OCI-LY3 (cell line): ENCODE measurements around the gene RANBP1.

Source experiments
- CTCF ChIP-seq: fragments of 200-600, 300-600 bp; sonication (generic); IDR thresholded peaks from 2 replicates; pipeline ENCODE4 v1.5.1; 2014; ENCODE audit warnings: antibody characterized with exemption, low read length, low read depth
- EZH2phosphoT487 ChIP-seq: fragments of 200-600 bp; shearing (Covaris generic); IDR thresholded peaks from 2 replicates; pipeline ENCODE4 v1.6.1; 2018; ENCODE audit warnings: antibody characterized with exemption, mixed run types, low read depth

GRCh38 chr22:20068640-20069039 lies 47.3 kb upstream of the RANBP1 start:
- no peak for TF ChIP-seq EZH2phosphoT487
- no peak for TF ChIP-seq CTCF
